ENCODE measurements around the gene CPNE1. TPM values are rescaled to one million over a fixed set of nuclear protein-coding genes. Genes with fewer than 3 reads are reported as not detected.

CPNE1 gene
- total RNA-seq, 1 donor from 2014 or later = 55.1 TPM

- DNase-seq = no peak
These were observed 65.6 kb downstream of the CPNE1 start for GRCh38 chr20:35598899-35599775.

DNA sequence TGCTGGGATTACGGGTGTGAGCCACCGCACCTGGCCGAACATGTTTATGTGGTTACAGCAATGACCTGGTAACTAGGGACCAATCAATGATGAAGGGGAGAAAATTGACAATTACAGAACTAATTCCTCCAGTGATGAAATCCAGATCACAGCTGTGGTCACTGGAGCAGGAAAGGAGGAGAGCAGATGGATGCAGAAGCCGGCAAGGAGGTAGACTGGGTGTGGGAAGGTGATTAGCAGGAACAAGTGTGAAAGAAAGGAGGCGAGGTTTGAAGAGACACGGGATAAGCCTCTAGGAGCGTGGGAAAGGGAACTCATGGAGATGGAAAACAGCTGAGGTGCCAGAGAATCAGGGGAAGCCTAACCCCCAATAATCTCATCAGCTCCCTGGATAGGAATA is 66.2 kb downstream of the CPNE1 start:
- no peak for DNase-seq

- no peak for DNase-seq
These were observed 67.5 kb downstream of the CPNE1 start for GRCh38 chr20:35597186-35597585.

DNA sequence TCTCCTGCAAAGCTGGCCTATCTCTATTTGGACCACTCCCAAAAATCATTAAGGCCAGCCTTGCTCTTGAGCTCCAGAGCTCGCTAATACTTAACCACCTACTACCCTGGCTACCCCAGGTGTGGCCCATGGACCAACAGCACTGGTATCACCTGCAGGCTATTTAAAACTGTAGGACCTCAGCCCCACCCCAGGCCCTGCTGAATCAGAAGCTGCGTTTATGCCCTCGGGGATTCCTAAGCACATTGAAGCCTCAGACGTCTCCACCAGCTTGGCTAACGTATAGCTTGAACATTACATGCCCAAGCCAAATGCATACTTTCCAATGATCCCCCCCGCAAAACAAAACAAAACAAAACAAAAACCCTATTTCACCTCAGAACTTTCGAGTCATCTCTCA is 68.8 kb downstream of the CPNE1 start:
- no peak for DNase-seq

DNA sequence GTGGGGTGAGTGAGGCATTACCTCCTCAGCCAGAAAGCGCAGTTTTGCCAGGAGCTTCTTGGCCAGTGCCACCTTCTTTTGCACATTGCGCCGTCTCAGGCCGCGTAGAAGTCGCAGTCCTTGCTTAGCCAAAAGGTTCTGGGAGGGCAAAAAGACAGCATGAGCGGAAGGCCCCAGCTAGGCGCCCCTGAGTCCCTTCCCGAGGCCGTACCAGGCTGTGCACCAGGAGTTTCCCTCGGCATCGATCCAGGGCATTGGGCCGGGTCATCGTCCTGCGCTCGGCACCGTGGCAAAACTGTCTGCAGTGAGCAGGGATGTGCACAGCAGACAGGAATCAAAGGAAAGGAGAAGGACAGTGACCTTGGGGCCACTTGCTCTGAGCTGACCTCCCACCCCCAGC is 69.2 kb downstream of the CPNE1 start:
- no peak for DNase-seq

DNA sequence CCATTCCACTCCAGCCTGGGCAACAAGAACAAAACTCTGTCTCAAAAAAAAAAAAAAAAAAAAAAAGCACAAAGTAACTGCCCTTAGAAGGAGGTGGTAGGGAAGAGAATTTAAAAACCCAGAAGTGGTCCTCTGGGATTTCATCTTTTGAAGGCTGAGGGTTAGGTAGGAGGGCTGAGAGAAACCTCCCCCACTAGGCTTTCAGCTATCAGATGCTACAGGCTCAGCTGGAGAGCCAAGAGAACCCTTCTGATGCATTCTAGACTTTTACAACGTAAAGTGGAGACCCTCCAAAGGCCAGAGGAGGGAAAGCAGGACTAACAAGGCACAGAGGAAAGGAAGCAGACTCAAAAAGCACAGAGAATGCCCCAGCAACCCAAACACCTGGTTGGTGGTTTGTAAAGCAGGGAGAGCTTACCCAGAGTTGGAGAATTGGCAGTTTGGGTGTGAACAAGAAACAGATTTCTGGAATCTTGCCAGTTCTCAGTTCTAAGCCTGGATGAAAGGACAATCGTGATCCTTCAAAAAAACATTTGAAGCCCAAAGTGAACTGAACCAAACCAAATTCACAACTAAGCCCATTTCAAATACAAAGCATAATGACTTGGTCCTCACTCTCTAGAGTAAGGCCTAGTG is 72.2 kb downstream of the CPNE1 start:
- DNase-seq = no peak

GRCh38 chr20:35588397-35588796 is 76.3 kb downstream of the CPNE1 start:
- DNase-seq = no peak

GRCh38 chr20:35587436-35587835 is 77.3 kb downstream of the CPNE1 start:
- DNase-seq = no peak

DNA sequence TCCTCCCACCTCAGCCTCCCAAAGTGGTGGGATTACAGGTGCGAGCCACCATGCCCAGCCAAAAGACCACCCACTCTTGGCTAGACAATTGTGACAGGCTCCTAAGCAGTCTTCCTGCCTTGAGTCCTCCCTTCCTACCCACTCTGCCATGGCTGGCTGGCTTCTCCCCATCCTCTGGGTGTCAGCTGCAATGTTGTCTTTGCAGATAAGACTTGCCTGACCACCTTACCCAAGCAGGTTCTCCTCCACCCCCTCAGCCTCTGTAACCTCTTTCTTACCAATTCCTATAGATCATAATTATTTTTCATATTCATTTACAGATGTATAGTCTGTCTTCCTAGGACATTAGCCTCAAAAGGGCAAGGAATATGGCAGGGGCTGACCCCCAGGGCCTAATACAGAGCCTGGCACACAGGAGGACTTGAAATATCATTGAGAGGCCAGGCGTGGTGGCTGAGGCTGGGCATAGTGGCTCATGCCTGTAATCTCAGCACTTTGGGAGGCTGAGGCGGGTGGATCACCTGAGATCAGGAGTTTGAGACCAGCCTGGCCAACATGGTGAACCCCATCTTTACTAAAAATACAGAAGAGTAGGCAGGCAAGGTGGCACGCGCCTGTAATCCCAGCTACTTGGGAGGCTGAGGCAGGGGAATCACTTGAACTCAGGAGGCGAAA is 77.8 kb downstream of the CPNE1 start:
- no peak for DNase-seq

DNA sequence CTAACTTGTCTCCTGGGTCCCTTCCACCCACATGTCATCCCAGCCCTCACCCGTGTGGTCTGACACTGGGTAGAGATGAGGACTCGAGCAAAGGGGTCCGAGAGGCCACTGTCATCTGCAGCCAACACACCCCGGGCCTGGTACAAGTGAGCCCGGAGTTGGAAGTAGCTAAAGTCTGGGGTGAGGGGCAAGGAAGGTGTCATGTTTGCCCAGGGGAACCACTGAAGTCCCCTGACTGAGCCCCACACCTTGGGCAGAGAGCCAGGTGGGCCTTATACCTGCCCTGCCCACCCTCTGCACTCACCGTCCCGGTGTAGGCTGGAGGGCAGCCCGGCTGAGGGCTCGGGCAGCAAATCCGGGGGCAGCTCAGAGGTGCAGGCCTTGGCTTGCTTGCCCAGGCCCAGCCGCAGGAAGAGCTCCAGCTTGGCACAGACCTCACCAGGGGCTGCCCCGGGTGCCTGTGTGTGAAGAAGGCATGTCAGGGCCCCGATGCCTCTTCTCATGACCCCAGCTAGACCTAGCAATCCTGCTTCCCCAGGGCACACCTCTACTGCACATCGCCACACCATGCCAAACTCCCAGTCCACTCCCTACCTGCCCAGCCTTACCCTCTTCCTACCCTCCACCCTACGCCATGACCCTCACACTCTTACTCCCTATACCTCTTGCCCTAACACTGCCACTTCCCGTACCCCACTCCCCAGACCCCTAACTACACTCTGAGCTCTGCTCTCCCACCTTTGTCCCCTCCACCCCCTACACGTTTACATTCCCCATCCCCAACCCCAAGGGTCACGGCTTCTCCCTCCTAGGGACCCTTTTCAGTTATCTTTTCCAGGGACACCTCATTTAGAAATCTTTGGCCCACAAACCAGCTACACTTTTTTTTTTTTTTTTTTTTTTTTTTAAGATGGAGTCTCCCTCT is 80.8 kb downstream of the CPNE1 start:
- DNase-seq = no peak

GRCh38 chr20:35582741-35583404 is 81.8 kb downstream of the CPNE1 start:
- no peak for DNase-seq

DNA sequence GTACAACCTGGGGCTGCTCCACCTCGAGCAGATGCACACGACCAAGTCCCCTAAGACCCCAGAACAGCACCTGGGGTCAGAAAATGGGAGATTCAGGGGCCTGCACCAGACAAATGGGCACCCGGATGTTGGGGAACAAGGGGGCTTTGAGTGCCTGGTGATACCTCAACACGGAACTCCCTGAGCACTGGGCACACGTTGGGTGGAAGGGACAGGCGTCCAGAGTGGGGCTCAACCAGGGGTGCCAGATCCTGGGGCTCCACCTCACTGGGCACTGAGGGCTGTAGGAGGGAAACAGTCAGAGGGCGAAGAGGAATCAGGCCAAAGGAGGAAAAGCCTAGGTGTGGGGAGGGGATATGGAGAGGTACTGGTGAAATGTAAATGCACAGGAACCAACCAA is 82.6 kb downstream of the CPNE1 start:
- DNase-seq = no peak

DNA sequence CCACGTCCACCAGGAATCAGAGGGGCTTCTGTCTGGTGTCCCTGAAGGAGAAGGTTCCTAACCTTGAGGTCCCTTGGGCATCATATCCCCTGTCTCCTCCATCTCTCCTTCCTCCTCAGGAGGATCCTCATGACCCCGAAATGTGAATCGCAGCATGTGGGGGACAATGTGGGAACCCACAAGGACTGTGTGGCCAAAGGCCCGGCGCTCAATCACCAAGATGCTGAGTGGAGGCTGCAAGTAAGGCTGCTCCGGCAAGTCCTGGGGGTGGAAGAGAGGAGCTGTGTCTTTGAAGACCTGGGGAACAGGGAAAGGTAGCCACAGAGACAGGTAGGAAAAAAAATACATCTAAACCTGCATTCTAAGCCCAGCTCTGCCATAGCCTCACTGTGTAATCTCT is 85.5 kb downstream of the CPNE1 start:
- DNase-seq = no peak

DNA sequence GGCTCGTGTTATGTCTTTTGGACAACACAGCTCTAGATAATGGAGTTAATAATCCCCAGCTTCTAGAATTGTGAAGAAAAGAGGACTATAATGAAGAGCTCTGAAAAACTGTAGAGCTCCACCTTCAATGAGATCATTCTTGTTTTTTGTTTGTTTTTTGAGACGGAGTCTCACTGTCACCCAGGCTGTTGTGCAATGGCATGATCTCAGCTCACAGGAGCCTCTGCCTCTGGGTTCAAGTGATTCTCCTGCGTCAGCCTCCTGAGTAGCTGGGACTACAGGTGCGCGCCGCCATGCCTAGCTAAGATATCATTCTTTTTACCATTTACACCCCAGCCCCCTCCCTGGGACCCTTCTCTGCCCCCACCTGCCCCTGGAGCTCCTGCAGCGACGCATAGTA is 86.2 kb downstream of the CPNE1 start:
- DNase-seq = no peak

DNA sequence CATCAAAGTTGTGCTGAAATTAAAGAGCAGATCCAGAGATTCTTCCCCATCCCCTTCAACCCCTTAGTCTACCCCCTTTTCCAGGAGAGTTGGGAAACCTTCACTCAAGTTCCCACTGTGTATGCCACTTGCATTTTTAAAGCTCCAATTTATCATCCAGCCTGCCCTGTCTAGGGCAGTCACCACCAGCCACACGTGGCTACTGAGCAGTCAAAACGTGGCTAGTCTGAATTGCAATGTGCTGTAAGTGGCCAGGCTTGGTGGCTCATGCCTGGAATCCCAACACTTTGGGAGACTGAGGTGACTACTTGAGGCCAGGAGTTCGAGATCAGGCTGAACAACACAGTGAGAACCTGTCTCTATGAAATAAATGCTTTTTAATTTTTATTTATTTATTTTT is 87.9 kb downstream of the CPNE1 start:
- DNase-seq = no peak

Small RNA genes within 50 kb of the gene (small RNA-seq; reads per million reads assigned to genes)
- gene RNU6-759P (not detected), gene RPL37P1 (not detected)

Other genes starting within 250 kb of the CPNE1 start
- gene GDF5, start 226.7 kb downstream of the CPNE1 start, total RNA-seq = 0.62 TPM
- gene CEP250, start 209.3 kb downstream of the CPNE1 start, total RNA-seq = 21.8 TPM
- not detected for gene C20orf173, start 135.2 kb downstream of the CPNE1 start, total RNA-seq
- 204 TPM for gene ERGIC3, start 122.8 kb downstream of the CPNE1 start, total RNA-seq
- 1.4 TPM for gene SPAG4, start 49.1 kb downstream of the CPNE1 start, total RNA-seq
- gene RBM12, start within 50 bp of the CPNE1 start, total RNA-seq = 108 TPM
- 40.6 TPM for gene NFS1, start 34.5 kb upstream of the CPNE1 start, total RNA-seq
- gene ROMO1, start 34.5 kb upstream of the CPNE1 start, total RNA-seq = 57.4 TPM
- gene RBM39, start 77.4 kb upstream of the CPNE1 start, total RNA-seq = 490 TPM
- gene PHF20, start 107.1 kb upstream of the CPNE1 start, total RNA-seq = 46.3 TPM